ENCODE measurements around the gene XXYLT1.

The XXYLT1 gene

DNA sequence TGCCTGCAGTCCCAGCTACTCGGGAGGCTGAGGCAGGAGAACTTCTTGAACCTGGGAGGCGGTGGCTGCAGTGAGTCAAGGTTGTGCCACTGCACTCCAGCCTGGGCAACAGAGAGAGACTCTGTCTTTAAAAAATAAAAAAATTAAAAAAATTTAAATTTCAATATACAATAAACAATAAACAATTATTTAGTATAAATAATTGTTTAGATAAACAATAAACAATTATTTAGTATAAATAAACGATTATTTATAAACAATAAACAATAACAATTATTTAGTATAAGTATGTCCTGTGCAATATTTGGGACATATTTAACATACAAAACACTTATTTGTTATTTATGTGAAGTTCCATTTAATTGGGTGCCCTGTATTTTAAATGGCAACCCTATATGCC is 119.6 kb downstream of the XXYLT1 start:
- no peak for DNase-seq (ENCODE audit: low spot score)

GRCh38 chr3:195150181-195151118 is 120.5 kb downstream of the XXYLT1 start:
- DNase-seq (ENCODE audit: low spot score): no peak

DNA sequence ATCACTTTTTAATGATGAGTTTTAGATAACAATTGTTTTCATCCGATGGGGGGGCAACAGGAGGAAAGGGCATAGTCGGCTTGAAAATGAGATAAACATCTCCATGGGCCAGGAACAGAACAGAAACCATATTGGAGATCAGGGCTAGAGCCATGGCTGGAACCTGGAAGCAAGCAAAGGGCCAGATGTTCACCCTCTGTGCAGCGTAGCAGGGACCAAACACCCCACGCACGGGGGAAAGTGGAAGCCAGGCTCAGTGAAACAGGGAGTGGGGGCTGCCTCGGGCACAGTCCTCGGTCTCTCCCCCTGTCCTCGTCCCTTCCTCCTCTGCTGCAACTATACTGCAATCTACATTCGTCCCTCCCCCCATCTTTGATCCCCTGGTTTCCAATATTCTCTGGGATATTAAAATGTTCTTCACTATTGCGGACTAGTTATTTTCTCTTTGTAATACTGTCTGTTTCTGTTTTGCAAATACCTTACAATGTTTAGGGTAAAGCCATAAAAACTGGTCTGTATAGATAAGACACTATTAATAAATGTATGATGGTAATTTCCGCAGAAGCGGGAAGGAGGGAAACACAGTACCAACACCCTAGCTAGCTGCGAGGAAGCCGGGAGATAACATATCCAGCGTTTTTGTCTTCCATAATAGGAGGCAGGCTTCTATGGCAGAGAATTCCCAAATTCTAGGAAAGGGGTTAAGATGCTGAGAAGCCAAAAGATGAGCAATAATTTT is 121.5 kb downstream of the XXYLT1 start:
- DNase-seq (ENCODE audit: low spot score): no peak

GRCh38 chr3:195148549-195148948 is 122.4 kb downstream of the XXYLT1 start:
- DNase-seq (ENCODE audit: low spot score): no peak

- DNase-seq (ENCODE audit: low spot score): no peak
These were observed 123.3 kb downstream of the XXYLT1 start for GRCh38 chr3:195147649-195148080.

GRCh38 chr3:195146131-195146530 is 124.8 kb downstream of the XXYLT1 start:
- DNase-seq (ENCODE audit: low spot score): no peak

GRCh38 chr3:195145579-195145978 is 125.4 kb downstream of the XXYLT1 start:
- no peak for DNase-seq (ENCODE audit: low spot score)

DNA sequence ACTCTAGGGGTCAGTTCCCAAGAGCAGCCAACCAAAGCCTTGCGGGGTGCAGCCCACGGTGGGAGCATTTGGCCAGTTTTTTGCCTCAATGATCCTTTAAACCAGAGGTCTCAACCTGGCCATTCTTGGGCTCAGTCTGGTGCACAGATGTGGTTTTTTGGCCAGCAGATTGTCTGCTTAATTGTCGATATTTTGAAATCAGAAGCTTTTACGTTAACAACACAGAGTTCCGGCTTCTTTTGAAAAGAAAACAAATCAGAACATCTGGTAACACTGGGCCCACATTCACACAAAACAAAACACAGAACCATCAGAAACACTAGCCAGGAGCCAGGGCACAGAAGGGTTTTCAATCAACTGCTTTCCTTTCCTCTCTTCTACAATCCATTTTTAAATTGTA is 127.7 kb downstream of the XXYLT1 start:
- DNase-seq (ENCODE audit: low spot score): no peak

- no peak for DNase-seq (ENCODE audit: low spot score)
These were observed 128.4 kb downstream of the XXYLT1 start for GRCh38 chr3:195142519-195142918.

- no peak for DNase-seq (ENCODE audit: low spot score)
These were observed 129.9 kb downstream of the XXYLT1 start for GRCh38 chr3:195140816-195141793.

DNA sequence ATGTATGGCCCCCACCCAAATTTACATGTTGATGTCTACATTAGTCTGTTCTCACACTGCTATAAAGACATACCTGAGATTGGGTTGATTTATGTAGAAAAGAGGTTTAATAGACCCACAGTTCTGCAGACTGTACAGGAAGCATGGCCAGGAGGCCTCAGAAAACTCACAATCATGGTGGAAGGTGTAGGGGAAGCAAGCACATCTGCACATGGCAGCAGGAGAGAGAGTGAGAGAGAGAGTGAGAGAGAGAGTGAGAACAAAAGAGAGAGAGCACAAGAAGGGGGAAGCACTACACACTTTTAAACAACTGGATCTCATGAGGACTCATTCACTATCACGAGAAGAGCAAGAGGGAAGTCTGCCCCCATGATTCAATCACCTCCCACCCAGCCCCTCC is 130.5 kb downstream of the XXYLT1 start:
- no peak for DNase-seq (ENCODE audit: low spot score)

DNA sequence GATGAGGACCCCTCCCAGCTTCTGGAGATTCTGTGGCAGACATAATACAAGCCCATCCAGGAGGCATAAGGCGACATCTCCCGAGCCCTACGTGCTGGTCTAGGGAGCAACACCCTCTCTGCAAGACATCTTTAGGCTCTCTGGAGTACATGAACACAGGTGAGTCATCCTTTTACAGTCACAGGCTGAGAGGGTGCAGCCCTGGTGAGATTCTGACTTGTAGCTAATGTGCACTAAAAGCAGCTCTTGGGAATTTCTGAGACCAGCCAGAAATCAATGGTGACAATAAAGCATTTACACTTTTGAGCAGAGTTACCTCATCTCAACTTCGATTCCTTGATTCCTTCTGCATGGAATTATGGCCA is 131.1 kb downstream of the XXYLT1 start:
- DNase-seq (ENCODE audit: low spot score): no peak

- no peak for DNase-seq (ENCODE audit: low spot score)
These were observed 131.7 kb downstream of the XXYLT1 start for GRCh38 chr3:195139091-195139875.

- DNase-seq (ENCODE audit: low spot score): no peak
These were observed 133.0 kb downstream of the XXYLT1 start for GRCh38 chr3:195137638-195138588.

GRCh38 chr3:195135917-195136316 is 135.0 kb downstream of the XXYLT1 start:
- DNase-seq (ENCODE audit: low spot score): no peak

DNA sequence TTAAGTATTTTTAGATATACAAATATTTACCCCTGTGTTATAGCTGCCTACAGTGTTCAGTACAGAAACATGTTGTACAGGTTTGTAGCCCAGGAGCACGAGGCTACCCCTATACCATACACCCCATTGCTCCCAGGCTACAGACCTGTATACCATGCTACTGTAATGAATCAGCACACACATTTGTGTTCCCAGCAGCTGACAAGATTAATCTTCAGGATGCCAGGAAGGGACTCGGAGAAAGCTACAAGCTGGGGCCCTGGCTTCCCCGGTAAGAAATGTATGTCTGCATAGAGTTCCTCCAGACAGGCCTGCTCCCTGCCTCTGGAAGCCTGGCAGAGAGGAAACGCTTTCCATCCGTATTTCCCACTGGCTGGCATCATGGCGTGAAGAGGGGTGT is 136.5 kb downstream of the XXYLT1 start:
- no peak for DNase-seq (ENCODE audit: low spot score)

DNA sequence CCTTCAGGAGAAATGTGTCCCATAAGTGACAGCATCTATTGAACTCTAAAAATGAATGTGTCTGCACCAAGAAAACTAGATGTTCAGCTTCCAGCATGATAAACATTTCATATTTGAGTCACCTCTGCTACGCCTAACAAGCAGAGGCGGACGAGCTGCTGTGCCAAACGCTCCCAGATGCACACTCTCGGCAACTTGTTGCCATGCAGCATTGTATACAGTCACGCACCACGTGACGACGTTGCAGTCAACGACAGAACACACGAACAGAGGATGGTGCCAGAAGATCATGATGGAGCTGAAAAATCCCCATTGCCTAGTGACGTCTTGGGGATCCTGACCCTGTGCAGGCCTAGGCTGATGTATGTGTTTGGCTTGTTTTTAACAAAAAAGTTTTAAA is 137.5 kb downstream of the XXYLT1 start:
- no peak for DNase-seq (ENCODE audit: low spot score)

DNA sequence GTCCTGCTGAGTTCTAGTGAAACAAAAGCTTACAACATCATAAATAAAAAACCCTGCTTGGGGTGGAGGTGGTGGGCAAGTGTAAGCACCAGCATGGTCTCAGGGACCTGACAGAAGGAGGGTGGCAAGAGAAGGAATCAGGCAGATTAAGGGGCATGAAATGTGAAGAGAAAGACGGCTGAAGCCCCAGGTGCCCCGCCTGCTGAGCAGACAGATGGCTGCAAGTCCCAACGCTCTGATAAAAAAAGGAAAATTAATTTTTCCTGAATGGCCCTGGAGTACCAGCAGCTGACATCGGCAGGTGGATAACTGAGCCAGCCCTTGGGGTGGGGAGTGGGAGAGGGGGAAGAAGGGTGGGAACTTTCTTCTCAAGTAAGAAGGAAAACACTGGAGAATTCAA is 137.9 kb downstream of the XXYLT1 start:
- DNase-seq (ENCODE audit: low spot score): no peak

DNA sequence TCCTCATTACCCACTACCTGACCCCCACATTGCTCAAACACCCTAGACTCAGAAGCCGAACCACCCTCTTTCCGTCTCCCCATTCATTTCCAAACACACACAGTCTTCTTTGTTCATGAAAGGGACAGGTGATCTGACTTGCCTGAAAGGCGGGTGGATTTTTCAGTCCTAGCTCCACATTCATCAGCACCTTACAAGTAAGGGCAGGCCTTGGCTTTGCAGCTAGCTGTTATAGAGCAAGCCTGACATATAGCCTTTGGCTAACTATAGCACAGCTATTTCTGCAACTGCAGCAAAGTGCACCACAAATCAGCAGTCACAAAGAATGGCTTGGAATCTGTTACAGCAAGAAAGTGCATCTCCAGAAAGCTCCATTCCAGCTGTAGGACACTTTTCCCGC is 139.8 kb downstream of the XXYLT1 start:
- no peak for DNase-seq (ENCODE audit: low spot score)

Measured in HuH-7 (cell line).